ENCODE results near the gene CT47A1. TPM values are rescaled to one million over a fixed set of nuclear protein-coding genes. Genes with fewer than 3 reads are reported as not detected.
"Not testable (repeated sequence)": the region's sequence is repeated elsewhere in the genome, so short reads cannot be mapped to it uniquely, and the experiment has no call there.

The CT47A1 gene
- total RNA-seq, 2 experiments from 2014 or later = not detected

DNA sequence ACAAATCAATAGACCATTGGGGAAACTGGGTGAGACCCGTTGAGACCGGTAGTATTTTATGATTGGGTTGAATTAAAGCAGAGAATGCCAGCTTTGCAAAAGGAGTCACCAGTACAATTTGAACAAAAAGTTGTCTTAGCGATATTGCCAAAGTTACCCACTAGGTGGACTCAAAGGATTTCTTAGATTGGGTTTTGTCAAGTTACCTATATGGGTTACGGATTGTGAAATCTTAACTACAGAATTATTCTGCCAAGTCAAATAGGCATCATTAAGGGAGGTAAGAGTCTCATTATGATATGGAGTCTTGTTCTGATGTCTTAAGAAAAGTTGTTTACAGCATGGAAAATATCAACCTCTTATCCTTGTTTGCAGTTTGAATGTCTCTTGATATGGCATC is 15.0 kb upstream of the CT47A1 start:
- Mint-ChIP-seq H3K4me3 (no peak overlapping the region), H3K27ac (no peak overlapping the region), H3K9me3 (no peaks in the 10 kb centered on the region), H3K27me3 (no peaks in the 10 kb centered on the region), H3K4me1 (ENCODE audit: low read depth) (no peaks in the 10 kb centered on the region), H3K36me3 (ENCODE audit: low read depth) (no peaks in the 10 kb centered on the region)
- H3K9me3 ChIP-seq (ENCODE audit: control insufficient read depth in 1 of 2, insufficient read depth in 1 of 2, low read length in 2 of 2) = no peaks in the 10 kb centered on the region
- no peak for TF ChIP-seq CTCF (IDR thresholded peaks at IDR 0.05)
- no peaks in the 10 kb centered on the region for H3K36me3 ChIP-seq (ENCODE audit: insufficient read depth, low read length)
- intact Hi-C loops (cut with DNase I, micrococcal nuclease) = no loop called here
- no peak overlapping the region for H3K4me3 ChIP-seq (ENCODE audit: low read length)
- H3K27ac ChIP-seq (ENCODE audit: low read depth in 1 of 2, low read length in 2 of 2) = no peak overlapping the region
- DNase-seq (no peak), ATAC-seq (ENCODE audit: poor library complexity) (no peak)
- H3K4me1 ChIP-seq (ENCODE audit: insufficient read depth, low read length) = no peaks in the 10 kb centered on the region
- CTCF ChIA-PET = no interaction called here
- H3K27me3 ChIP-seq (ENCODE audit: control insufficient read depth in 1 of 2, insufficient read depth in 2 of 2, low read length in 2 of 2) = no peaks in the 10 kb centered on the region
- POLR2A ChIA-PET = no interaction called here

DNA sequence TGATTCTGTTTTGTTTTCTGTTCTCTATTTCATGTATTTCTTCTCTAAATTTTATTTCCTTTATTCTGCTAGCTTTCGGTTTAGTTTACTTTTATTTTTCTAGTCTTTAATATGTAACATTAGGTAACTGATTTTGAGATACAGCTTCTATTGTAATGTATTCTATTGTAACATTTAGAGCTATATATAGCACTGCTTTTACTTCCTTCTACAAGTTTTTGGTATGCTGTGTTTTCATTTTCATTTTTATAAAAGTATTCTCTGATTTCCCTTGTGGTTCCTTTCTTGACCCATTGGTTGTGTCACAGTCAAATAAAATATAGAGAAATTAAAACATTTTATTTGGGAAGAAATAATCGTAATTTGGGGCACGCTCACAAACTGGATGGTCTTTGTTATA is 13.9 kb upstream of the CT47A1 start:
- H3K36me3 ChIP-seq (ENCODE audit: insufficient read depth, low read length) = no peaks in the 10 kb centered on the region
- no peaks in the 10 kb centered on the region for H3K9me3 ChIP-seq (ENCODE audit: control insufficient read depth in 1 of 2, insufficient read depth in 1 of 2, low read length in 2 of 2)
- intact Hi-C loops (cut with DNase I, micrococcal nuclease) = no loop called here
- H3K27me3 Mint-ChIP-seq = no peaks in the 10 kb centered on the region
- no peaks in the 10 kb centered on the region for H3K36me3 Mint-ChIP-seq (ENCODE audit: low read depth)
- H3K27ac Mint-ChIP-seq = no peak overlapping the region
- H3K4me1 ChIP-seq (ENCODE audit: insufficient read depth, low read length) = no peaks in the 10 kb centered on the region
- no peak for TF ChIP-seq CTCF (IDR thresholded peaks at IDR 0.05)
- H3K27me3 ChIP-seq (ENCODE audit: control insufficient read depth in 1 of 2, insufficient read depth in 2 of 2, low read length in 2 of 2) = no peaks in the 10 kb centered on the region
- H3K4me1 Mint-ChIP-seq (ENCODE audit: low read depth) = no peaks in the 10 kb centered on the region
- H3K9me3 Mint-ChIP-seq = no peaks in the 10 kb centered on the region
- POLR2A ChIA-PET = no interaction called here
- ATAC-seq (ENCODE audit: poor library complexity) (no peak), DNase-seq (no peak)
- H3K4me3 Mint-ChIP-seq = no peak overlapping the region
- H3K4me3 ChIP-seq (ENCODE audit: low read length) = no peak overlapping the region
- no peak overlapping the region for H3K27ac ChIP-seq (ENCODE audit: low read depth in 1 of 2, low read length in 2 of 2)
- CTCF ChIA-PET = no interaction called here

GRCh38 chrX:120956500-120956899 is 29.1 kb downstream of the CT47A1 start, which contains the start of gene CT47A7:
CT47A7 (minus strand) TSS chrX:120956600; CDS start chrX:120956345, 255 bp downstream.
- H3K9me3 ChIP-seq (ENCODE audit: control insufficient read depth in 1 of 2, insufficient read depth in 1 of 2, low read length in 2 of 2); intact Hi-C loops (cut with DNase I, micrococcal nuclease); H3K4me1 Mint-ChIP-seq (ENCODE audit: low read depth); H3K9me3 Mint-ChIP-seq; CTCF ChIA-PET; H3K4me3 ChIP-seq (ENCODE audit: low read length); DNase-seq; H3K4me1 ChIP-seq (ENCODE audit: insufficient read depth, low read length); POLR2A ChIA-PET; H3K36me3 Mint-ChIP-seq (ENCODE audit: low read depth); ATAC-seq (ENCODE audit: poor library complexity); H3K36me3 ChIP-seq (ENCODE audit: insufficient read depth, low read length); H3K27me3 Mint-ChIP-seq; H3K4me3 Mint-ChIP-seq; H3K27me3 ChIP-seq (ENCODE audit: control insufficient read depth in 1 of 2, insufficient read depth in 2 of 2, low read length in 2 of 2); H3K27ac ChIP-seq (ENCODE audit: low read depth in 1 of 2, low read length in 2 of 2); H3K27ac Mint-ChIP-seq: not testable (repeated sequence)

Other genes with a start within 250 kb of the CT47A1 start
- not detected for gene CT47B1, start 109.9 kb downstream of the CT47A1 start, total RNA-seq
- gene CT47A11, start 48.6 kb downstream of the CT47A1 start, total RNA-seq = not detected
- gene CT47A10, start 43.7 kb downstream of the CT47A1 start, total RNA-seq = not detected
- gene CT47A9, start 38.9 kb downstream of the CT47A1 start, total RNA-seq = not detected
- not detected for gene CT47A8, start 34.0 kb downstream of the CT47A1 start, total RNA-seq
- not detected for gene CT47A7, start 29.2 kb downstream of the CT47A1 start, total RNA-seq
- gene CT47A6, start 24.3 kb downstream of the CT47A1 start, total RNA-seq = not detected
- gene CT47A5, start 19.4 kb downstream of the CT47A1 start, total RNA-seq = not detected
- gene CT47A4, start 14.6 kb downstream of the CT47A1 start, total RNA-seq = not detected
- gene CT47A3, start 9.7 kb downstream of the CT47A1 start, total RNA-seq = not detected
- not detected for gene CT47A2, start 4.8 kb downstream of the CT47A1 start, total RNA-seq
- gene GLUD2, start 61.9 kb upstream of the CT47A1 start, total RNA-seq = under 1 TPM in 1 of 2 experiments, not detected in 1; 0.31 TPM

Data from CD4-positive, alpha-beta T cell (primary cell).